HuH-7 (cell line): ENCODE measurements around the gene P2RX3.
"Not testable (repeated sequence)": the region's sequence is repeated elsewhere in the genome, so short reads cannot be mapped to it uniquely, and the experiment has no call there.

Experiments used
- DNase-seq: peaks from one replicate; pipeline ENCODE4 v3.0.0; 2011; ENCODE audit warnings: low spot score

P2RX3 gene

DNA sequence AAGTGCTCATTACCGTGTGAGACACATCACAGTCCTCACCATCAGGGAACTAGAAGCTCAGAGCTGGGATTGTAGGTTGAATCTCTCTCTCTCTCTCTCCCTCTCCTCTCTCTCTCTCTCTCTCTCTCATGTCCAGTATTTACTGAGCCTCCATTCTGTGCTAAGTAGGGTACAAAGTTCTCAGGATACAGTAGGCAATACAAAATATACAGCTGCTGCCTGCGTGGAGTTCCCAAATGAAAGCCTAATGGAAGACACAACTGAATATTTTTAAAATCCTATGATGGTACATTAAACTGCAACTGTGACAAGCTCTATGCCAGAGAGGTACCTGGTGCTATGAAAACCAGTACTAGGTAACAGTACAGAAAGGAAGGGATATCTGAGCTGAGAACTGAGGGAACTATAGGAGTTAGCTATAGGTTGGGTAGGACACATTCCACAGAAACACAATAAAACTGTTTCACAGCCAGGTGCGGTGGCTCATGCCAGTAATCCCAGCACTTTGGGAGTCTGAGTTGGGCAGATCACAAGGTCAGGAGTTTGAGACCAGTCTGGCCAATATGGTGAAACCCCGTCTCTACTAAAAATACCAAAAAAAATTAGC, 61.9 kb downstream of the P2RX3 start:
- DNase-seq, result no peak

DNA sequence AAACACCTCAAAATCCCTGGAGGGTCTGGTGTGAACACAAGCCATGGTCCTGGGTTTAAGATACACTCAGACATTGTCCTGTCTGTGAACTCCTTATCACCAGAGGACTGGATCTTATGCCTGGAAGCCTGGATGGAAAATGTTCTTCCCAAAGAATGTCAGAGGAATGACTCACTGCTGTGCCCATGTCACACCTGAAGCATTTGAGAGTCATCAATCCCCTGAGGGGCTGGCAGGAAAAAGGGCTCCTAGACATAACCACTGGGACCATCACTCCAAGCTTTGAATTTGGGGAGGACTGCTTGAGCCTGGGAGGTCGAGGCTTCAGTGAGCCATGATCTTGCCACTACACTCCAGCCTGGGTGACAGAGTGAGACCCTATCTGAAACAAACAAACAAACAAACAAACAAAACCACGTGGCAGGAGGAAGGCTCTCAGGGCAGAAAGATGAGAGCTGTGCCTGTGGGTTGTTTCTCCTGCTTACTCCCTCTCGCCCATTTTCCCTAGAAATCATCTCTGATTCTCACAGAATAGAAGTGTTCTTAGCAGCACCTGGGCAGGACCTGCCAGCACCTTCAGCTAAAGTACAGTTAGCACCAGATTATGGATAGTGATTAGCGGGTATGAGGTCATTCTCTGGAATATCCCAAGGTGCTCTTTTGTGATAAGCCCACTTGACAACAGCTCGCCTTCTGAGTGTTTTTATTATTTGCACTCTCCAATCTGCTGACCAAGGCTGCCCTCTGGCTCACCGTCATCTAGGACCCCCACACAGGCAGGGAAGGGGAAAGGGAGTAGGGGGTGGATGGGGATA, 64.2 kb downstream of the P2RX3 start:
- no peak for DNase-seq

DNA sequence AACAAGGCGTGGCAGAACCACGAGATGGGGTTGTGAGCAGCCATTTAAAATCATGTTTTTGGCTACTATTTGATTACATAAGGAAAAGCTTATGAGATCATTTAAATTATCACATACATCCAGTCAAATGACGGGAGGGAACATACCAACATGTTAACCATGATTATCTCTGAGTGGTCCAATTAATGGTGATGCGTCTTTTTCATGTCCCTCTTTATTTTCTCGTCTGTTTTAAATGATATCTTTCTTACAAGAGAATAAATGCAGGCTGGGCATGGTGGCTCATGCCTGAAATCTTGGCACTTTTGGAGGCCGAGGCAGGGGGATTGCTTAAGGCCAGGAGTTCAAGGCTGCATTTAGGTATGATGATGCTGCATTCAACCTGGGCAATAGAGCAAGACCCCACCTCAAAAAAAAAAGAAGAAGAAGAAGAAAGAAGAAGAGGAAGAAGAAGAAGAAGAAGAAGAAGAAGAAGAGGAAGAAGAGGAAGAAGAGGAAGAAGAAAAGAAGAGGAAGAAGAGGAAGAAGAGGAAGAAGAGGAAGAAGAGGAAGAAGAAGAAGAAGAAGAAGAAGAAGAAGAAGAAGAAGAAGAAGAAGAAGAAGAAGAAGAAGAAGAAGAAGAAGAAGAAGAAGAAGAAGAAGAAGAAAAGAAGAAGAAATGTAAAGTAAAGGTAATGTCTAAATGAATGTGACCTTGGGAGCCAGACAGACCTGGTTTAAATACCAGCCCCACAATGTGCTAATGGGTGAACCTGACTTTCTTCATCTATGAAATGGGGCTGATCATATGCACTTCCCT, 65.0 kb downstream of the P2RX3 start:
- not testable (repeated sequence) for DNase-seq

DNA sequence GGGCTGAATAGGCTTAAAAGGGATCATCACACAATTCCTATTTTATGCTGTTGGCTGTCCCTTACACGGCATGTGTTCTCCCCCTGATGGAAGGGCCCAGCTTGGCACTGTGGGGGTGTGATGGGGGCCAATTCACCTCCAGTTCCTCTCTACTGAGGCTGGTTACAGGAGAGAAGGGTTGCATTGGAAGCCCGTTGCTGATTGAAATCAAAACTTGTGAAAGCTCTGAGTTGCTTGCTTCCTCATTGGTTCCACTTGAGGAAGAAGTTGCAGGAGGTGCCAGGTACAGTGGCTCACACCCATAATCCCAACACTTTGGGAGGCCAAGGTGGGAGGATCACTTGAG, 65.6 kb downstream of the P2RX3 start:
- no peak for DNase-seq

DNA sequence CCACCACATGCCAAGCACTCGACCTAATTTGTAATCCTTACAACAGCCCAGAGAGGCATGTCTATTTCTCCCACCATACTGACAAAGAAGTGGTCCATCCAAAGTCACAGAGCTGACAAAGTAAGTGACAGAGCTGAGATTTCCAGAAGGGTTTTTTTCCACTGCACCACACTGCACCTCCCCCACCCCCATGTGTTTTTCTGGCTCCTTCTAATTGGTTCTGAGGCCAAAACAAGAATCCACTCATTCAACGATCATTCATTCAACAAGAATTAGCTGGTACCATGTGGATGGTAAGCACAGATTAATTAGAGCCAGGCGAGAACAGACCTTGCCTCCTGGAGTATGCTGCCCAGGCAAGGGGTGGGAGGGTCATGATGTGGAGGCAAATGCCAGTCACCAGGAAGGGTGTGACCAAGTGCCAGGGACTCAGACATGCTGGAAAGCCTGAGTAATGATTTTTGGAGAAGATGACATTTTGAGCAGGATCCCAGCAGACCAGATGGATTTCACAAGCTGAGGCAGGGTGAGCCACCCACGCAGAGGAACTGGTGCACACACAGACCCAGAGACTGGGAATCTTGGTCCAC, 67.2 kb downstream of the P2RX3 start:
- DNase-seq, result no peak

DNA sequence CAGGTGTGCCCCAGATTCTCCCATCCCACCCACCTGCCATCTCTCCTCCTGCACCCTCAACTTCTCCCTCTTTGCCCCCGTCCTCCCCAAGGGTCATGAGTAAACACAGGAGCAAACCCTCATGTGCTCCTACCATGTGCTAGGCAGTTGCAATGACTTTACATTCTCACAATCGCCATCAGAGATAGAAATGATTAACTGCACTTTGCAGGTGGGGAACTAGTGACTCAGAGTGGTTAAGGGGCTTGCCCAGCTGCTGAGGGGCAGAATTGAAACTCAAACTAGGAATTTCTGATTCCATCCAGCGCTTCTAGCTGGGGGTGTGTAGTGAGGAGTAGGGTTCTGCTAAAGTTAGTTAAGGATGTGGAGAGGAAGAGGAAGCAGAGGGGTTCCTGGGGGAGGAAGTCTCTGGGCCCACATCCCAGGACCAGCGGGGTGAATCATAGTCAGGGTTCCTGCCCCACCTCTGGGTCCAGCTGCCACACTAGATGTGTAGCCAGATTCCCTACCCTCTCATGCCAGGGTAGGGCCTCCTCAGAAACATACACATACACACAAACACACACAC, 68.3 kb downstream of the P2RX3 start:
- DNase-seq, result no peak

DNA sequence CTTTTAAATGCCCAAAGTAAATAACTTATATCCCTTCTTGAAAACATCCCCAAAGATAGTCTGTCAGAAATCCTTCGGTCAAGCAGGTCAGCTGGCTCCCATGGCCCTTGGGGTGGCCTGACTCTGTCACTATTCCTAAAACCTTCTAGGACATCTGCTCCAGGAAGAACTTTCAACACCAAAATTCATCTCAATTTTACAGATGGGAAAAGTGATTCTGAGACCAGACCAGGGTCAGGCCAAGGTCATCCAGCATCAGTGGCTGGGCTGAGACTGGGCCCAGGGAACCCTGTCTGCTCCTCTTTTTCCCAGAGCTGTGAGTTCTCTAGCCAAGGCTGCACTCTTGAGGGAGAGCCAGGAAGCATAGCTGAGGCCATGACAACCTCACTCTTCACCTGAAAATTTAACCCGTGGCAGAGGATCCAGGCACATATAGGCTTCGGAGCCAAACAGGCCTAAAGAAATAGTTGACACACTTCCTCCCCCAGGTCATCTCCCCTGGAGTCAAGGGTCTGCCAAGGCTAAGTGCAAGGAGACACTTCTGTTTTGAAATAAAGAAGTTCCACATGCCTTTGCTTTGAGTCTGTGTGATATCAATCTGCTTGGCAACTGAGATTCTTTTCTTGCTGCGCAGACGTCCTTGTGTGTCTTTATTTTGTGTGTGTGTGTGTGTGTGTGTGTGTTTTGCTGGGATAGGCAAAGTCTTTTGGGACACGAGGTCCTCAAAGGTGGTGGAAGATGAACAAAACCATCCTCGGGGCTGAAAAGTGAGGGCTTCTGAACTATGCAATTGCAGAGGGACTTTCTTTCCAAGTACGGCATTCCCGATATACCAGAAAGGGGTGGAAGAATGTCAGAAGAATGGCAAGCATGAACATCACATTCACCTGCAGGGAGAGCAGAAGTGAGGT, 69.1 kb downstream of the P2RX3 start:
- no peak for DNase-seq

DNA sequence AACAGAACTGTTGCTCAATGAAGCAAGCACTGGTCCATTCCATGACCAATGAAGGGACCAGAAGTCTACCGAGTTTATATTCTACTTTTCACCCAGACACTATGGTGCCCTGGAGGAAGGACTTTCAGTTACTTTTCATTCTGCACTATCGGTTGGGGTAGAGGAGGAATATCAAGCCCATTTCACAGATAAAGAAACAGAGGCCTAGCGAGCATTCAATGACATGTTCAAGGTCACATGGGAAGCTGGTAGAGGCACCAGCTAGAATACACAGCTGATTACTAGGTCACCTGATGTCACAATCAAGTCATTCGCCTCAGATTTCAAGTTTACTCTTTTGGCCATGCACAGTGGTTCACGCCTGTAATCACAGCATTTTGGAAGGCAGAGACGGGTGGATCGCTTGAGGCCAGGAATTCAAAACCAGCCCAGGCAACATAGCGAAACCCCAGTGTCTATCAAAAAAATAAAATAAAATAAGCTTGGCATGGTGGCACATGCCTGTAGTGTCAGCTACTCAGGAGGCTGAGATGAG, 69.9 kb downstream of the P2RX3 start:
- no peak for DNase-seq

DNA sequence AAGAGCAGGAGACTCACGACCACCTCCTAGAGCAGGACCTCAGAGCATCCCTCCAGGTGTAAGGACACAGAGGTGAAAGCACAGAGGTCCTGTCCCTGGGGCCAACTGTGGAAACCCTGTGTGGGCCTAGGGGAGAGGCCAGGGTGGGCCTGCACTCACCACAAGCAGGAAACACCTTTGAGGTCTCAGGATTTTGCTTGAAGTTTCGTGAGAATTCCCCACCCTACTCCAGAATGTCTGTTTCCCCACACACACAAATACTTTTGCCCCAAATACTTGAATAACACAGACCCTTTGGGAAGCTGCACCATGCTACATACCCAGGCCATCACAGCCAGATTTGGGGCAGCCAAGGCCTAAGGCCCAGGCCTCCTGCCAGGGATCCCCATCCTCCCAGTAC, 70.6 kb downstream of the P2RX3 start:
- no peak for DNase-seq

DNA sequence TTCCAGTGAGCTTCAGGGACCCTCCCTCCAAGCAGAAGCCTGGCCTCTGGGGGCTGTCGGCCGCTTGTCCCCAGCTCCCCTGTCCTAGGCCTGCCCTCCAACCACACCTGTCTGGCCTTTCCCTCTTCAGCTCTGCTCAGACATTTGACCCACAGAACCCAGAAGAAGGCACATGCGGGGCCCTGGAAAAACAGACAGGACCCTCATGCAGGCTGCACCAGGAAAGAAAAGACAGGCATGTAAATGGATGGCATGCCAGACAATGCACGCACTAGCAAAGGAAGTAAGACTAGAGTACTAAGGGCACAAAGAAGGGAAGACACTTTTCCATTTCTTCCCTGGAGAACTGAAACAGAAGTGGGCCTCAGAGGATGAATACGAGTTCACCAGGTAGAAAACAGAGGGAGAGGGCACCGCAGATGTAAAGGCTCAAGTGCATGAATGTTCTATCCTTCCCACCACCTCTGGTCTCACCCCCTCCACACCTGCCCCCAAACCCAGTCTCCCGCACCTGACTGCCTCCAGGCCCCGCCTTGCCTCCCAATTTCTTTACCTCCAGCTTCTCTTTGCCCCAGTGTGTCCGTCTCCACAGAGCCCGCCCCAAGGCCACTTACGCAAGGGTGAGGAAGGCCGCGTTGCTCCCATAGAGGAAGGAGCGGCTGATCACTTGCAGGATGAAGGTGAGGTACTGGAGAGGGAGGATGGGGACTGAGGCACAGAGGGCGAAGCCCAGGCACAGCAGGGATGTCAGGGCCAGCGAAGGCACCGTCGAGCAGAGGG, 71.4 kb downstream of the P2RX3 start:
- DNase-seq, result no peak

DNA sequence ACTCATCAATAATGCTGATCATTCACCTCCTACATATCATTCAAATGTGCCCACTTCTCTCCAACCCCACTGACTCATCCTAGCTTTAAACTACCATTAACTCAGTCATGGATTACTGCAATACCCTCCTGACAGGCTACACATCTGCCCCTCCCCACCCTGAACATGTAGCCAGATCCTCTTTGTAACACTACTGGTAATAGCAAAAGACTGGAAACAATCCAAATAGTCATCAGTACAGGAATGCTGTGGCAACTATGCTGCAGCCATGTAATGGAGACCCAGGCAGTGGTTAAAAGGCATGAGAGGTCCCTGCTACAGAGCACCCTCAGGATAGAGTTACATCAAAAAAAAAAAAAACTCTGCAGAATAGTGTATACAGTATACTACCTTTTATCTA, 72.1 kb downstream of the P2RX3 start:
- no peak for DNase-seq

DNA sequence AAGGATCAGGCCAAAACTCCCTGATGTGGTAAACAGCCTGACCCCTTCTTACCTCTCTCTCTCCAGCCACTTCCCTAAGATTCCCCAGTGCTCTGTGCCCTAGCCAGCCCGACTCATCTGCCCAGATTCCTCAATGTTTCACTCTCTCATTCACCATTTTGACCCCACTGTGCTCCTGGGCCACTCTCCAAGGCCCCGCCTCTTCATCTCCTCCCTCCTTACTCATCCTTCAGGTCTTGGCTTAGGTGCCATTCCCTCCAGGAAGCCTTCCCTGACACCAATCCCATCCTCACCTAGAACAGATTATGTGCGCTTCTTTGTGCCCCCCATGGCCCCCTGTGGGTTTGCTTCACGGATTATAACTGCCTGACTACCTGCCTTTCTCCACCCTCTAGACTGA, 75.5 kb downstream of the P2RX3 start:
- no peak for DNase-seq

DNA sequence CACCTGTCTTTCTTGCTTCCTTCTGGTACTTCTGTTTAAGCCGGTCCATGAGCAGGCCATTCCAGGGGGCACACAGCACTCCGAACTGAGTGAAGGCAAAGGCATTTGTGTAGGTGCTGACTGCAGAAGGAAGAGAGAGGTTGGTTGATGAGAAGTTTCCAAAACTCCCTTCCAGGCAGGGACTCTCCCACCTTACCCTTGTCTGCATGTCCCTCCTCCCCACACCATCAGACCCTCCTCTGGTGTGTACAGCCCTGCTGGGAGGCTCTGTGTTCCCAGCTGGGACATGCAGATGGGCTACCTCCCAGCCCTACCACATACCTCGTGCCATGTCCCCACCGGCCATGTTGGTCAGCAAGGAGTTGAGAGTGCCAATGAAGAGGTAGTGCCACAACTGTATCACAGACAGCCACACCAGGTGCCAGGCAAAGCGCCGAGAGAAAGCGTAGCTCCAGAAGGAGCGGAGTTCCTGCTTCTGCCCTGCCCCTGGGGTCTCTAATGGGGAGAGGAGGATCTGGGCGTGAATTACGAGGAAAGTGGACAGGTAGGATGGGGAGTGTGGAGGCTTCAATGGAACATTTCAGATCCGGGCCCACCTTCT, 76.6 kb downstream of the P2RX3 start:
- DNase-seq, result no peak

DNA sequence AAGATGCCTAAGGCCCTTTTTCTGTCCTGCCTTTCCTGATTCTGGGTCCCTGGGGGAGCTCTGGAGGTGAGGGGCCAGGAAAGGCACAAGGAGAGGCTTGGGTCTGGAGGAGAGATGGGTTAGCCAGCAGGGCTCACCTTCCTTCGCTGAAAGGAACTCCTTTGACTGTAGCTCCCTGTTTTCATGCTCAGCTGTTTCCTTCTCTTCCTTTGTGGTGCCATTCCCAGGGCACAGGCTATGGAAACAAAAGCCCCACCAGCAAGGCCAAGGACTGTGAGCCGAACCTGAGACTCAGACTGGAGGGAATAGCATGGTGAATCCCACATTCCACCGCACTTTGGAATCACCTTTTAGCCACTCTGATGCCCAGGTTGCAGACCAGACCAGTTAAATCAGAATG, 78.3 kb downstream of the P2RX3 start:
- no peak for DNase-seq

DNA sequence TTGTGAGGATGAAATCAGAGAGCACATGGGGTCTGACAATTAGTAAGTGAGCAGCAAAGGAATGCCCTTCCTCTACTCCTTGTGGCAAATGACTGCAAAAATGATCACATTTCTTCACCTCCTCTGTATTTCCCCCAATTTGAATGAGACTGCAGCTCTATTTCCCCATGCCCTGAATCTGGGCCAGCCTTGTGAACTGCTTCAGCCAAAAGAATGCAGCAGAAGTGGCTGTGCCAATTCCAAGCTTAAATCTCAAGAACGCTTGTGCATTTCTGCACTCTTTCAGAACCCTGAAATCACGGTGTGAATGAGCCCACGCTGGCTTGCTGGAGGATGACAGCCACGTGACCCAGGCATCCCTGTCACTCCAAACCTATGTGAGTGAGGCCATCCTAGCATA, 78.9 kb downstream of the P2RX3 start:
- no peak for DNase-seq

DNA sequence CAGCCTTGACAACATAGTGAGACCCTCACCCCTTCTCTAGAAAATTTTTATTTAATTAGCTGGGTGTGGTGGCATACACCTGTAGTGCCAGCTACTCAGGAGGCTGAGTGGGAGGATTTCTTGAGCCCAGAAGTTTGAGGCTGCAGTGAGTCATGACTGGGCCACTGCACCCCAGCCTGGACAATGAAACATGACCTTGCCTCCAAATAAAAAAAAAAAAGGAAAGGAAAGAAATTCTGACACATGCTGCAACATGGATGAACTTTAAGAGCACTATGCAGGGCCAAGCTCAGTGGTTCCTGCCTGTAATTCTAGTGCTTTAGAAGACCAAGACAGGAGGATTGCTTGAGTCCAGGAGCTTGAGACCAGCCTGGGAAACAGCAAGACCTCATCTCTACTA, 80.0 kb downstream of the P2RX3 start:
- no peak for DNase-seq

DNA sequence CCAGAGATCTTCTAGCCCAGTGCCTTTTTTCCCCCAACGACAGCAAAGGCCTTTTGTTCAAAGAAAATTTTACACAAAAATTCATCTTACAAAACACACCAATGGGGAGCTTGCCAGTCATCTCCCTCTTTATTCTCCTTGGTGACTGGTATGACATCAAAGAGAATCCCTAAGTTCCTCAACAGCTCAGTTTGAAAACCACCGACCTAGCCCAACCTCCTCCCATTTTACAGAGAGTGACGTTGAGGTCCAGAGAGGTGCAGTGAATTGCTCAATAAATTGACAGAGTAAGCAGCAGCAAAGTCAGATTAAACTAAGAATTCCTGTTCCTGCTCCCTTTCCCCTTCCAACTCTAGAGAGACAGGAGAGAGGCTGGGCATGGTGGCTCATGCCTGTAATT, 81.0 kb downstream of the P2RX3 start:
- no peak for DNase-seq

DNA sequence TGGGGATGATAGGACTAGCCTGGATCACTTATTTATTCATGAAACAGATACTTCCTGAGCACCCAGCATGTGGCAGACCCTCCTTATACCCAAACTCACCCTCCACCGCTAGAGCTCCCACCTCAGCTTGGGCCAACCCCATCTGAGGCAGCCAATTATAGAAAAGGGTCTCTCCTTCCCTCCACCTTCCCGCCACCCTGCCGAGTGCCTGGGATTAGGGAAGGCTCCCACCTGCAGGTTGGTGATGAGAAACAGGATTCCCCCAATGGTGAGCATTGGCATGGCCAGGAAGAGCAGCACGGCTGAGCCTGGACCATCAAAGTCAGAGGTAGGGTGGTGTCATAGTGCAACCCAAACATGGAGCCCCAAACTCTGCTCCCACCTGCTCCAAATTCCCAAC, 82.9 kb downstream of the P2RX3 start:
- no peak for DNase-seq

DNA sequence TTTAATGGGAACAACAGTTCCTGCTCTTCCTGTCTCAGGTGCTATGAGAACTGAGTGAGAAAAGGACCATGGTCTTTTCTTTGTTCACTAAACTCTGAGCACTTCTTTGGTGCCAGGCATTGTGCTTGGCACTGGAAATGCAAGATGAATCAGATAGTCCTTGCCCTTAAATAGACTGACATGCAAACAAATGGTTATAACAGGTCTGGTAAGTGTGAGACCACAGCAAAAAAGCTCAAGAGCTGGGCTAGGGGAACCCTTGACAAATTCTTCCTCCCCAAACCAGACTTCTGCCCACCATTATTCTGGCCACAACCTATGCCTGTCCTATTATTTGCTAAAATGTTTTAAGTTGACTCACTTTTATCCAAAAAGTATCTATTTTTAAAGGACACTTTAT, 83.7 kb downstream of the P2RX3 start:
- no peak for DNase-seq
